ENCODE measurements around the gene SGTA. TPM values are rescaled to one million over a fixed set of nuclear protein-coding genes. Genes with fewer than 3 reads are reported as not detected.
"Not testable (repeated sequence)": the region's sequence is repeated elsewhere in the genome, so short reads cannot be mapped to it uniquely, and the experiment has no call there.

The SGTA gene
- total RNA-seq, 1 donor from 2014 or later: 49.1 TPM

- no peak for DNase-seq (ENCODE audit: low read depth, low spot score)
Observed at GRCh38 chr19:2714531-2715269, 68.4 kb downstream of the SGTA start.

- not testable (repeated sequence) for DNase-seq (ENCODE audit: low read depth, low spot score)
Observed at GRCh38 chr19:2714102-2714501, 69.0 kb downstream of the SGTA start.

GRCh38 chr19:2713170-2713569 is 69.9 kb downstream of the SGTA start:
- not testable (repeated sequence) for DNase-seq (ENCODE audit: low read depth, low spot score)

- DNase-seq (ENCODE audit: low read depth, low spot score): no peak
Observed at GRCh38 chr19:2711875-2712205, 71.2 kb downstream of the SGTA start.

GRCh38 chr19:2711172-2711874 is 71.8 kb downstream of the SGTA start:
- no peak for DNase-seq (ENCODE audit: low read depth, low spot score)

GRCh38 chr19:2706251-2706650 is 76.8 kb downstream of the SGTA start:
- no peak for DNase-seq (ENCODE audit: low read depth, low spot score)

Other genes starting within 250 kb of the SGTA start
- 0.11 and 0.20 TPM in 2 replicates for gene GNG7, start 80.6 kb downstream of the SGTA start, total RNA-seq
- under 0.01 and 0.04 TPM in 2 replicates for gene DIRAS1, start 61.9 kb downstream of the SGTA start, total RNA-seq
- gene SLC39A3, start 43.3 kb downstream of the SGTA start, total RNA-seq: 18.0 and 25.9 TPM in 2 replicates
- 187 and 195 TPM in 2 replicates for gene THOP1, start 2.2 kb upstream of the SGTA start, total RNA-seq
- 2.4 and 3.2 TPM in 2 replicates for gene ZNF554, start 36.6 kb upstream of the SGTA start, total RNA-seq
- 4.7 and 7.4 TPM in 2 replicates for gene ZNF555, start 58.2 kb upstream of the SGTA start, total RNA-seq
- gene ZNF556, start 84.1 kb upstream of the SGTA start, total RNA-seq: 0.04 TPM in 1 of 2 replicates, not detected in the other
- gene ZNF57, start 117.7 kb upstream of the SGTA start, total RNA-seq: 7.0 and 8.2 TPM in 2 replicates
- gene ZNF77, start 161.7 kb upstream of the SGTA start, total RNA-seq: 7.6 and 8.6 TPM in 2 replicates
- 1.9 and 3.4 TPM in 2 replicates for gene TLE6, start 194.3 kb upstream of the SGTA start, total RNA-seq
- 19.2 and 20.6 TPM in 2 replicates for gene TLE2, start 246.0 kb upstream of the SGTA start, total RNA-seq